Activated CD4-positive, alpha-beta memory T cell treated with anti-CD3 and anti-CD28 coated beads for 36 hours (primary cell): ENCODE results near the gene LY6G6D. TPM values are rescaled to one million over a fixed set of nuclear protein-coding genes. Genes with fewer than 3 reads are reported as not detected.

Source experiments
- CTCF ChIA-PET: fragments of 350-600 bp; sonication (Branson Sonifier 250); formaldehyde crosslinking; loops from one replicate; lab custom pipeline; 2021; ENCODE audit warnings: antibody characterized with exemption, inconsistent platforms; lab: Charles Lee
- POLR2A ChIA-PET: fragments of 350-600 bp; sonication (Branson Sonifier 250); formaldehyde crosslinking; loops from one replicate; lab custom pipeline; 2021; ENCODE audit warnings: antibody characterized with exemption; lab: Charles Lee
- DNase-seq: peaks from one replicate; pipeline ENCODE4 v3.0.0-alpha.2; 2020
- H3K27ac Mint-ChIP-seq: one replicate; pipeline ENCODE4 v1.8.0; 2021; ENCODE audit warnings: mixed read lengths
- H3K27me3 Mint-ChIP-seq: one replicate; pipeline ENCODE4 v1.8.0; 2021; ENCODE audit warnings: mixed read lengths
- H3K36me3 Mint-ChIP-seq: one replicate; pipeline ENCODE4 v1.8.0; 2021; ENCODE audit warnings: mixed read lengths
- H3K4me1 Mint-ChIP-seq: one replicate; pipeline ENCODE4 v1.8.0; 2021; ENCODE audit warnings: low read depth, mixed read lengths
- H3K4me3 Mint-ChIP-seq: one replicate; pipeline ENCODE4 v1.8.0; 2021; ENCODE audit warnings: mild to moderate bottlenecking, mixed read lengths
- H3K9me3 Mint-ChIP-seq: one replicate; pipeline ENCODE4 v1.8.0; 2021; ENCODE audit warnings: mixed read lengths
- intact Hi-C: fragments of 100-400 bp; cut with micrococcal nuclease; formaldehyde crosslinking; loops from one replicate; pipeline ENCODE4 v1.15.1; 2023
- total RNA-seq, 2 experiments: library from RNA; stranded (reverse); gene quantifications; one replicate each; pipeline ENCODE4 v1.2.3, GENCODE V29; 2021

The LY6G6D gene
- total RNA-seq, 2 experiments from 2014 or later: not detected

DNA sequence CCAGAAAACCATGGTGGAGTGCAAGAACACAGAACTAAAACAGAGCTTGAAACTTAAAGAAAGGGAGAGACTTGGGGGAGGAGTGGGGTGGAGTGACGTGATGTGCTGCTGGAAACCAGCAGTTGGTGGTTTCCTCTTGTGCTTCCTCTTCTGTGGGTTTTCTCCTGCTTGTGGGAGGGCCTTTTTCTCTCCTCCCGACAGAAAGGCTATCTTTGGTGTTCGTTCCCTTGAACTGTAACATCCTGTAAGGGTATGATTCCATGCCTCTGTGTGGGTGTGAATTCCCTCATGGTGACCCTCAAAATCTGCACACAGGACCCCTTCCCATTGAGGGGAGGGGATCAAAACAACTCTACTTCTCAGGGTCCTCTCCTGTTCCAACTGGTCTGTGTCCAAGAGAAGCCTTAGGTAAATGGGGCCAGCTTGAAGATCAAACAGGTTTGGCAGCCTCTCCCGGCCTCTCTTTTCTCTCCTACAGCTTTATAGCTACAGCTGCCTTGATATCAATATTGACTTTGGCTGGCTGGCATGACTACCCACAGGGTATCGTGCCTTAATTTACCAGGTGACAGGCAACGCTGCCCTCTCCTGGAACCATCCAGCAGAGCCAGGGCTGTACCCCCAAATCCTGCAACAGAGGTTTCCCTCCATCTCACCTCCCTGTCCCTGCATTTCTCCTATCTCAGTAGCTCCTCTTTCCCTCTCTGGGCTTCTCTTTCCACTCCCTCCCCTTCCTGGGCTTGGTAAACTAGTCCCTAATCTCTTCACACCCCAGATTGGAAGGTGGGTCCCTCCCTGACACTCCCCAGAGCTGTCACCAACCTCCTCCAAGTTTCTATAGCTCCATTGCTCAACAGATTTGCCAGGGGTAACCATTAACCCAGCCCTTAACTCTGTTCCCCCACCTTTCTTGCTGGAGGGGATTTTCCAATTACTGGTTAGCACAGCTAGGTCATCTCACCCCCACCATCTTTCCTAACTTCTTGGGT is 23.1 kb downstream of the LY6G6D start:
- DNase-seq: peak; percentile 83
- H3K9me3 Mint-ChIP-seq: no peaks in the 10 kb centered on the region
- ChIA-PET POLR2A (interaction anchor here (0.7 to 3.4 kb wide), 16 partner anchors 9 to 1233 kb away, joined by 3 to 15 read pairs (median 4); partner anchors contain the start of genes ABHD16A, ATF6B, DDAH2 and HSPA1A), CTCF (interaction anchor here (0.6 to 8.1 kb wide), 18 partner anchors 9 to 187 kb away, joined by 3 to 67 read pairs (median 4); partner anchors contain the start of genes DDAH2, GPANK1, HSPA1A and HSPA1B)
- peaks cover 61% of the 10 kb centered on the region for H3K4me1 Mint-ChIP-seq
- H3K27me3 Mint-ChIP-seq: no peaks in the 10 kb centered on the region
- H3K4me3 Mint-ChIP-seq: peak overlapping the region; percentile 98
- peak overlapping the region; percentile 88 for H3K27ac Mint-ChIP-seq
- intact Hi-C loops: loop anchor here (1.0 to 10.0 kb wide), 12 partner anchors 31 to 1173 kb away; partner anchors contain the start of genes ABHD16A, ATP6V1G2, BAG6 and DXO
- peaks cover 56% of the 10 kb centered on the region for H3K36me3 Mint-ChIP-seq

DNA sequence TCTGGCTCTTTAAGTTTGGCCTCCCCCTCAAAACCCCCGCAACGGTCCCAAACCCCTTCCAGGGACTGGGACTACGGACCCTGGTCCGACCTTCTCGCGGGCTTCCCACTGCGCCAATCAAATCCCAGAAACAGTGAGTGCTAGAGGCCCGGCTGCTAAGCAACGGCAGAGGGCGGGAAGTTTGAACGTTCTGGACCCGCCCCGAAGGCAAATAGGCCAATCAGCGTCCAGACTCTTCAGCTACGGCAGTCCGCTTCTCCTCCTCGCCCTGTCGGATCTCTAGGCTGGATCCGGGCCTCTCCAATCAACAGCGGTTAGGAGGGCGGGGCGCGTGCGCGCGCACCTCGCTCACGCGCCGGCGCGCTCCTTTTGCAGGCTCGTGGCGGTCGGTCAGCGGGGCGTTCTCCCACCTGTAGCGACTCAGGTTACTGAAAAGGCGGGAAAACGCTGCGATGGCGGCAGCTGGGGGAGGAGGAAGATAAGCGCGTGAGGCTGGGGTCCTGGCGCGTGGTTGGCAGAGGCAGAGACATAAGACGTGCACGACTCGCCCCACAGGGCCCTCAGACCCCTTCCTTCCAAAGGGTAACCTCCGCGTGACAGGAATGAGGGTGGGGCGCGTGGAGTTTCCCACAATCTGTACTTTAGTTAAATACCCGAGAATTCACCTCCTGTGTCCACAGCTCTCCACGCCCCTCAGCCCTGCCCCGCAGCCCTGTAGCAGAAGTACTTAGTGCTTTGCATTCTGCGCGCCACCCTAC is 24.7 kb downstream of the LY6G6D start, which contains the start of gene MSH5:
Gene MSH5, plus strand, starts transcription at position 367 of the 758 bp plus-strand sequence. CDS start 462 bp downstream, outside the sequence.
- peaks cover 48% of the 10 kb centered on the region for H3K36me3 Mint-ChIP-seq
- H3K9me3 Mint-ChIP-seq: no peaks in the 10 kb centered on the region
- intact Hi-C loops: loop anchor here (2.0 to 10.0 kb wide), 9 partner anchors 29 to 1175 kb away; partner anchors contain the start of genes ATP6V1G2, DXO, GPANK1 and HSPA1B
- CTCF ChIA-PET: interaction anchor here (0.6 to 8.1 kb wide), 9 partner anchors 10 to 150 kb away, joined by 3 to 67 read pairs (median 14); partner anchors contain the start of genes DDAH2, LY6G5C and VARS1
- peaks cover 48% of the 10 kb centered on the region for H3K4me1 Mint-ChIP-seq
- H3K27me3 Mint-ChIP-seq: no peaks in the 10 kb centered on the region
- H3K27ac Mint-ChIP-seq: peak within 1 kb of the TSS; percentile 91
- peak within 1 kb of the TSS; percentile 94 for H3K4me3 Mint-ChIP-seq
- POLR2A ChIA-PET: interaction anchor here (0.6 to 3.4 kb wide), 25 partner anchors 9 to 1105 kb away, joined by 3 to 15 read pairs (median 3); partner anchors contain the start of genes ABHD16A, CSNK2B, DDAH2 and DDX39B
- peak; percentile 99 for DNase-seq

DNA sequence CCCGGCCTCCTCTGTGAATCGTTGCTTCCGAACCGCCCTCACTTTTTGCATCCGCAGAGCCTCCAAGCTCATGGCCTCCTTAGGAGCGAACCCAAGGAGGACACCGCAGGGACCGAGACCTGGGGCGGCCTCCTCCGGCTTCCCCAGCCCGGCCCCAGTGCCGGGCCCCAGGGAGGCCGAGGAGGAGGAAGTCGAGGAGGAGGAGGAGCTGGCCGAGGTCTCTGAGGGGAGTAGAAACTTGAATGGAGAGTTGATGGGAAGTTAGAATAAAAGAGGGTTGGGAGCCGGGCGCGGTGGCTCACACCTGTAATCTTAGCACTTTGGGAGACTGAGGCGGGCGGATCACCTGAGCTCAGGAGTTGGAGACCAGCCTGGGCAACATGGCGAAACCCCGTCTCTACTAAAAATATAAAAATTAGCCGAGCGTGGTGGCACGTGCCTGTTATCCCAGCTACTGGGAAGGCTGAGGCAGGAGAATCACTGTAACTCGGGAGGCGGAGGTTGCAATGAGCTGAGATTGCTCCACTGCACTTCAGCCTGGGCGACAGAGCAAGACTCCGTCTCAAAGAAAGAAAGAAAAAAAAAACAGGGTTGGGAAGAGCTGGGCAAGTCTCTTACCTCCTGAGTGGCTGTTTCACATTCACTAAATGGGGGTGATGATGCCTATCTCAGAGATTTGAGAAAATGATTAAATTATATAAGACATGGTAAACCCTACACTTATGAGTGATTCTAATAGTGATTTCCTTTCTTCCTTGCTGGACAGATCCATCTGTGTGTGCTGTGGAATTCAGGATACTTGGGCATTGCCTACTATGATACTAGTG is 25.5 kb downstream of the LY6G6D start:
- ChIA-PET CTCF (interaction anchor here (1.2 to 8.1 kb wide), 6 partner anchors 11 to 86 kb away, joined by 3 to 67 read pairs (median 13); partner anchors contain the start of genes DDAH2, LY6G5C and VARS1), POLR2A (interaction anchor here (0.7 to 2.1 kb wide), 17 partner anchors 9 to 388 kb away, joined by 3 to 7 read pairs (median 3); partner anchors contain the start of genes ABHD16A, DDAH2, DDX39B and EHMT2)
- H3K9me3 Mint-ChIP-seq: no peaks in the 10 kb centered on the region
- peaks cover 49% of the 10 kb centered on the region for H3K36me3 Mint-ChIP-seq
- H3K4me3 Mint-ChIP-seq: peak overlapping the region; percentile 94
- intact Hi-C loops: no loop called here
- DNase-seq: peak; percentile 56
- peaks cover 48% of the 10 kb centered on the region for H3K4me1 Mint-ChIP-seq
- H3K27ac Mint-ChIP-seq: peak overlapping the region; percentile 91
- H3K27me3 Mint-ChIP-seq: no peaks in the 10 kb centered on the region

DNA sequence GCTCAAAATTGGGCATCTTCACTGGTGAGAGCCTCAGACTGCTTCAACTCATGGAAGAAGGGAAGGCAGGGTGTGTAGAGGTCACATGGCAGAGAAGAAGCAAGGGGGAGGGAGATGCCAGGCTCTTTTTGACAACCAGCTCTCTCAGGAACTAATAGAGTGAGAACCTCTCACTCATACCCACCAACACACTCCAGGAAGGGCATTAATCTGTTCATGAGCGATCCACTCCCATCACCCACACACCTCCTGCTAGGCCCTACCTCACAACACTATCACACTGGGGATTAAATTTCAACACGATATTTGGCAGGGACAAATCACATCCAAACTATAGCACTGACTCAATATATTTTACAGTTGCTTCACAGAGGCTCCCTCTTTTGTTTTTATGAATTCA is 26.7 kb downstream of the LY6G6D start:
- Mint-ChIP-seq H3K4me1 (peaks cover 45% of the 10 kb centered on the region), H3K27ac (no peak overlapping the region), H3K4me3 (peak overlapping the region; percentile 94), H3K9me3 (no peaks in the 10 kb centered on the region), H3K27me3 (no peaks in the 10 kb centered on the region), H3K36me3 (peaks cover 46% of the 10 kb centered on the region)
- intact Hi-C loops: no loop called here
- no peak for DNase-seq
- ChIA-PET CTCF (interaction anchor here (1.5 to 8.1 kb wide), 3 partner anchors 12 to 85 kb away, joined by 4 to 67 read pairs (median 40); partner anchors contain the start of gene DDAH2), POLR2A (interaction anchor here (1.3 kb wide), 1 partner anchor 86 kb away, joined by 5 read pairs; the partner anchor contains the start of gene HSPA1B)

DNA sequence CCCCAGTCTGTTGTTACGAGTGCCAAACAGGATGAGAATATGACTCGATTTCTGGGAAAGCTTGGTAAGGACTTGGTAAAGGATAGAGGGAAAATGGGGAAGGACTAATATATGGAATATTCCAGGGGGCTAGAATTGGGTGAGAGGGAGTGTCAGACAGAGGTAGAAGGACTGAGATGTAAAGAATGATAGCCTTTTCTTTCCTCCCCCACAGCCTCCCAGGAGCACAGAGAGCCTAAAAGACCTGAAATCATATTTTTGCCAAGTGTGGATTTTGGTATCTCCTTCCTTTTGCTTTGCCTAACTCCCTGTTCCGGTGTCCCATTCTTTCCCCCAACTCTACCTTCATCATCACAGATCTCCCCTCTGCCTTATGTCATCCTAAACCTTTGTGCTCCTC is 27.7 kb downstream of the LY6G6D start:
- Mint-ChIP-seq H3K36me3 (peaks cover 54% of the 10 kb centered on the region), H3K27ac (no peak overlapping the region), H3K4me3 (no peak overlapping the region), H3K9me3 (no peaks in the 10 kb centered on the region), H3K27me3 (no peaks in the 10 kb centered on the region), H3K4me1 (peaks cover 34% of the 10 kb centered on the region)
- intact Hi-C loops: no loop called here
- DNase-seq: no peak
- POLR2A ChIA-PET: no interaction called here
- CTCF ChIA-PET: interaction anchor here (1.0 kb wide), 1 partner anchor 27 kb away, joined by 3 read pairs; no protein-coding TSS in a partner anchor

DNA sequence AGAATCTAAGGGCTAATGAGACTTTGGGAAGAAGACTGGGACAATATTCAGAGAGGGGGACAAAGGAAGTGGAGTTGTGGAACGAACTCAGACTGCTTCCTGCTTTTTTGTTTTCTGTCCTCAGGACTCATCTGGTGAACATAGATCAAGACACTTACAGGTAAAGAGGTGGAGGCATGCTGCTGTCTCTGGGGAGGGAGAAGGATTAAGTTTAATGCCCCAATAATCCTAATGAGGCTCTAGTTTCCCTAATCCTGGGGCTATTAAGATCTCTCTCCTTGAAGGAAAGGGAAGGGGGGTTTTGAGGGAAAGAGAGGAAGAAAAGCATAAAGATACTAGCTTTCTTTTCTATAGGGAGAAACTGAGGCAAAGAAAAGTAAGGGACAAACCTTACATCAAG is 29.3 kb downstream of the LY6G6D start:
- no peak for DNase-seq
- ChIA-PET POLR2A (no interaction called here), CTCF (interaction anchor here (1.6 kb wide), 1 partner anchor 25 kb away, joined by 5 read pairs; no protein-coding TSS in a partner anchor)
- Mint-ChIP-seq H3K4me3 (no peak overlapping the region), H3K36me3 (peaks cover 61% of the 10 kb centered on the region), H3K4me1 (peaks cover 18% of the 10 kb centered on the region), H3K9me3 (no peaks in the 10 kb centered on the region), H3K27me3 (no peaks in the 10 kb centered on the region), H3K27ac (no peak overlapping the region)
- intact Hi-C loops: no loop called here

DNA sequence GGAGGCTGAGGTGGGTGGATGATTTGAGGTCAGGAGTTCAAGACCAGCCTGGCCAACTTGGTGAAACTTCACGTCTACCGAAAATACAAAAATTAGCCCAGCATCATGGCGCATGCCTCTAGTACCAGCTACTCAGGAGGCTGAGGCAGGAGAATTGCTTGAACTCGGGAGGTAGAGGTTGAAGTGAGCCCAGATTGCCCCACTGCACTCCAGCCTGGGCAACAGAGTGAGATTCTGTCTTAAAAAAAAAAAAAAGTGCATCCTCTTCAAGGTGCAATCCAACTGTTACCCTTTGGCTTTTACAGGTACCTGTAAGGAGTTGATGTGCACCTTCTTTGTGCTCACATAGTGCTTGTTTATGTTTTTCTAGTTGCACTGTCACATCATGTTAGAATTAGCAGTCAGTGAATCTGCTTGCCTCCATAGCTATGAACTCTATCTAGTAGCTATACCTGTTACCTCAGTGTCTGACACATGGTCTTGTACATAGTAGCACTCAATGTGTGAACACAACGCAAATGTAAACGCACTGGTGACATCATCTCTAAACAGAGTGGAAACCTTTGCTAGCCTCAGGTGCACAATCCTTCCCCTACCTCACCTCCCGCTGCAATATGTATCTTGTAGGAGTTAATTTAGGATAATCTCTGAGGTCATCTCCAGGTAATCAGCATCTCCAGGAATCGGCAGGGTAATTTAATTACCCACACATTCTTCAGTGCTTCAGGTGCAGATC is 34.3 kb downstream of the LY6G6D start:
- ChIA-PET CTCF (interaction anchor here (1.7 kb wide), 1 partner anchor 20 kb away, joined by 6 read pairs; no protein-coding TSS in a partner anchor), POLR2A (interaction anchor here (1.5 to 1.7 kb wide), 2 partner anchors 9 to 11 kb away, joined by 4 read pairs; partner anchors contain the start of gene MSH5)
- Mint-ChIP-seq H3K4me3 (no peak overlapping the region), H3K27ac (no peak overlapping the region), H3K36me3 (peaks cover 35% of the 10 kb centered on the region), H3K27me3 (no peaks in the 10 kb centered on the region), H3K4me1 (no peaks in the 10 kb centered on the region), H3K9me3 (no peaks in the 10 kb centered on the region)
- DNase-seq: no peak
- intact Hi-C loops: no loop called here

DNA sequence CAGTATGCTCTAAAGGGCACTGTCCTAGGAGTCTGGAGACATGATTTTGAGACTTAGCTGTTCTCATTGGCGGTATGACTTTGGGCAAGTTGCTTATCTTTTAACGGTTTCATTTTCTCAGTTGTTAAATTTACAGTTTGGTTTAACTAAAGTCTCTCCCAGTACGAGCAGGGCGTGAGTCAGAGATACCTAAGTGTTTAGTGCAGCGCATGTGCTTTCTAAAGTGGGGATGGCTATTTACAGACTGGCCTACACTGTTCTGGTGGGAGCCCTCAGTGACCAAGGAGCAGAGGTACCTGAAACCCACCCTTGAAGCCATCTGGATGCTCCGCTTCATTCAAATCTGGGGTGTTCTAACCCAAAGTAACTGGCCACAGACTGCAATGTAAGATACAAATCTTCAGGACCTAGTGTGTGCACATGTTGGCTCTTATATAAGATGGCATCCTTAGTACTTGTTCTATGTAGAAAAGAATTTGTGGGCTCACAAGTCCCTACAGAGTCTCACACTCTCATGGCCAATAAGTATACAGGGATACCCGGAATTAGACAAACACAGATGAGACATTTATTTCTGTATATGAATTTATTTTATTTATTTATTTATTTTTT is 35.4 kb downstream of the LY6G6D start:
- ChIA-PET CTCF (interaction anchor here (1.7 kb wide), 1 partner anchor 19 kb away, joined by 6 read pairs; no protein-coding TSS in a partner anchor), POLR2A (interaction anchor here (1.7 kb wide), 1 partner anchor 10 kb away, joined by 4 read pairs; the partner anchor contains the start of gene MSH5)
- Mint-ChIP-seq H3K27ac (no peak overlapping the region), H3K27me3 (no peaks in the 10 kb centered on the region), H3K36me3 (peaks cover 29% of the 10 kb centered on the region), H3K9me3 (no peaks in the 10 kb centered on the region), H3K4me3 (no peak overlapping the region), H3K4me1 (no peaks in the 10 kb centered on the region)
- no peak for DNase-seq
- intact Hi-C loops: no loop called here

DNA sequence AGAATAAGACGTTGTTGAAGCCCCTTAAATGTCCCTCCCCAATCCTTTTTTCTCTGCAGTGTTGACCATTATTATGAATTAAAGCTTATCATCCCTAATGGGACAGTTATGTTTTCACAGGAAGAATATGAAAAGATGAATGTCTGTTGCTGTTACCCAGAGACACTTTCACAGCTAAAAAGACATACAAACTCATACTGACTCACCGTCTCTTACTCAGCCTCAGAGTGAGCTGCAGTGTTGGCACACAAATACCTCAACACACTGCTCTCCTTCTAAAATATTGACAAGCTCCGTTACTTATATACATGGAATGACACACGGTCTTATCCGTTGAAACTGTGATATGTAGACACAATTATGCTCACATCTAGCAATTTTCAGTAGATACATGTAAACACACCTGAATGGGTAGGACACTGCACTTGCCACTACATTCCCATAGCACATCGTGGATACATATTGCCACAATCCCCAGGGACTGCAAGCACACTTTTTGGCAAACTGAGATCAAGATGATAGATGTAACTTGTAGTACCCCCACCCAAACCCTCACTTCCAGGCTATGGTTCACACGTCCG is 37.7 kb downstream of the LY6G6D start:
- POLR2A ChIA-PET: interaction anchor here (2.3 kb wide), 1 partner anchor 12 kb away, joined by 7 read pairs; the partner anchor contains the start of gene MSH5
- intact Hi-C loops: no loop called here

More for the DNA sequence above, 37.7 kb downstream of the LY6G6D start:
- Mint-ChIP-seq H3K4me1 (no peaks in the 10 kb centered on the region), H3K27ac (no peak overlapping the region), H3K27me3 (no peaks in the 10 kb centered on the region), H3K4me3 (no peak overlapping the region), H3K36me3 (peaks cover 19% of the 10 kb centered on the region), H3K9me3 (no peaks in the 10 kb centered on the region)
- no peak for DNase-seq
- CTCF ChIA-PET: interaction anchor here (1.0 to 1.2 kb wide), 2 partner anchors 17 to 73 kb away, joined by 5 read pairs; partner anchors contain the start of gene LY6G5C
